HG02884 (cell line): ENCODE data around the gene BEST3.
A peak's percentile ranks its signal among the peaks of the same experiment; 100 is the strongest.
"Not testable (repeated sequence)": the region's sequence is repeated elsewhere in the genome, so short reads cannot be mapped to it uniquely, and the experiment has no call there.

Experiments used
- ATAC-seq: cut with Tn5 transposase; IDR thresholded peaks from one replicate; pipeline ENCODE4 v1.9.1; 2021; ENCODE audit warnings: mild to moderate bottlenecking, moderate library complexity; ENCODE audit not compliant: unreplicated experiment

Gene BEST3

GRCh38 chr12:69688471-69689427 is 10.4 kb downstream of the BEST3 start:
- ATAC-seq, result peak; percentile 52

- no peak for ATAC-seq
These were observed 11.1 kb downstream of the BEST3 start for GRCh38 chr12:69688021-69688420.

GRCh38 chr12:69687390-69687789 is 11.7 kb downstream of the BEST3 start:
- ATAC-seq, result no peak

- ATAC-seq, result no peak
These were observed 12.4 kb downstream of the BEST3 start for GRCh38 chr12:69686731-69687130.

GRCh38 chr12:69685810-69686209 is 13.3 kb downstream of the BEST3 start:
- peak; percentile 64 for ATAC-seq

- no peak for ATAC-seq
These were observed 14.6 kb downstream of the BEST3 start for GRCh38 chr12:69684466-69684865.

GRCh38 chr12:69682110-69682755 is 16.9 kb downstream of the BEST3 start:
- ATAC-seq, result no peak

- no peak for ATAC-seq
These were observed 20.0 kb downstream of the BEST3 start for GRCh38 chr12:69679119-69679518.

- ATAC-seq, result no peak
These were observed 22.7 kb downstream of the BEST3 start for GRCh38 chr12:69676257-69677012.

- ATAC-seq, result no peak
These were observed 26.9 kb downstream of the BEST3 start for GRCh38 chr12:69672195-69672594.

GRCh38 chr12:69671597-69671996 is 27.5 kb downstream of the BEST3 start:
- no peak for ATAC-seq

GRCh38 chr12:69666798-69667197 is 32.3 kb downstream of the BEST3 start:
- no peak for ATAC-seq

GRCh38 chr12:69664930-69665377 is 34.1 kb downstream of the BEST3 start:
- not testable (repeated sequence) for ATAC-seq

- no peak for ATAC-seq
These were observed 35.4 kb downstream of the BEST3 start for GRCh38 chr12:69663726-69664125.

- ATAC-seq, result no peak
These were observed 36.3 kb downstream of the BEST3 start for GRCh38 chr12:69662764-69663163.

GRCh38 chr12:69661386-69661785 is 37.7 kb downstream of the BEST3 start:
- no peak for ATAC-seq

- ATAC-seq, result no peak
These were observed 38.8 kb downstream of the BEST3 start for GRCh38 chr12:69660164-69660863.

GRCh38 chr12:69658203-69658602 is 40.9 kb downstream of the BEST3 start:
- no peak for ATAC-seq

GRCh38 chr12:69657376-69658137 is 41.5 kb downstream of the BEST3 start:
- ATAC-seq, result no peak
